SK-N-SH (cell line): Measurements from ENCODE around the gene ARAP2. TPM values are rescaled to one million over a fixed set of nuclear protein-coding genes. Genes with fewer than 3 reads are reported as not detected.

ENCODE experiments used
- CTCF ChIA-PET: fragments of 300-600, 350-600 bp; formaldehyde crosslinking; extraction: SDS; loops from one replicate; lab custom pipeline; 2021; lab: Yijun Ruan, JAX
- POLR2A ChIA-PET: fragments of 350-600 bp; sonication (Branson Sonifier 250); formaldehyde crosslinking; extraction: SDS; loops from one replicate; lab custom pipeline; 2020; ENCODE audit warnings: antibody characterized with exemption, inconsistent platforms; lab: Yijun Ruan, JAX
- DNase-seq: peaks from one replicate; pipeline ENCODE4 v3.0.0; 2012
- H2AFZ ChIP-seq: fragments of 200-600 bp; sonication (generic); 2 replicates; pipeline ENCODE4 v1.8.1; 2016; ENCODE audit warnings: antibody characterized with exemption, mild to moderate bottlenecking, low read depth
- H3F3A ChIP-seq: fragments of 200-600 bp; sonication (generic); replicated peaks from 2 replicates; pipeline ENCODE3; 2016; ENCODE audit warnings: antibody characterized with exemption, mild to moderate bottlenecking; ENCODE audit not compliant: insufficient read depth
- H3K27ac ChIP-seq, 2 experiments: fragments of 200-500 bp in 1 of 2; fragments of 200-600 bp in 1 of 2; sonication (Bioruptor generic) in 1 of 2; sonication (generic), shearing (Covaris generic) in 1 of 2; 2 replicates each; pipeline versions ENCODE4 v1.5.1 to v1.6.1; 2014 to 2016; ENCODE audit warnings: low read depth in 2 of 2, inconsistent platforms in 1 of 2, low read length in 1 of 2, mild to moderate bottlenecking in 1 of 2, mixed read lengths in 1 of 2
- H3K27me3 ChIP-seq: fragments of 200-600 bp; sonication (generic), shearing (Covaris generic); 2 replicates; pipeline ENCODE4 v1.6.1; 2016; ENCODE audit warnings: mixed run types; ENCODE audit not compliant: insufficient read depth
- H3K36me3 ChIP-seq, 2 experiments: fragments of 200-500 bp in 1 of 2; fragments of 200-600 bp in 1 of 2; sonication (Bioruptor generic) in 1 of 2; sonication (generic) in 1 of 2; replicated peaks in 1 of 2; 2 replicates each; pipeline versions ENCODE3 to v1.5.1; 2014 to 2016; ENCODE audit warnings: low read length in 1 of 2, mild to moderate bottlenecking in 1 of 2; ENCODE audit not compliant: insufficient read depth in 2 of 2, control insufficient read depth in 1 of 2
- H3K4me1 ChIP-seq, 2 experiments: fragments of 200-500 bp in 1 of 2; fragments of 200-600 bp in 1 of 2; sonication (Bioruptor generic) in 1 of 2; sonication (generic), shearing (Covaris generic) in 1 of 2; 2 replicates each; pipeline versions ENCODE4 v1.5.1 to v1.6.1; 2014 to 2016; ENCODE audit warnings: low read depth in 1 of 2, low read length in 1 of 2, mixed run types in 1 of 2; ENCODE audit not compliant: insufficient read depth in 2 of 2, control insufficient read depth in 1 of 2
- H3K4me2 ChIP-seq: fragments of 200-600 bp; sonication (generic), shearing (Covaris generic); 2 replicates; pipeline ENCODE4 v1.6.1; 2017; ENCODE audit warnings: mixed run types
- H3K4me3 ChIP-seq, 2 experiments: fragments of 200-500 bp in 1 of 2; fragments of 200-600 bp in 1 of 2; sonication (Bioruptor generic) in 1 of 2; sonication (generic), shearing (Covaris generic) in 1 of 2; 2 replicates each; pipeline versions ENCODE4 v1.5.1 to v1.8.1; 2014 to 2016; ENCODE audit warnings: low read depth in 2 of 2, inconsistent platforms in 1 of 2, low read length in 1 of 2, mild to moderate bottlenecking in 1 of 2, mixed read lengths in 1 of 2, moderate library complexity in 1 of 2
- H3K79me2 ChIP-seq: fragments of 200-600 bp; sonication (generic); 2 replicates; pipeline ENCODE4 v1.8.1; 2017; ENCODE audit warnings: mild to moderate bottlenecking; ENCODE audit not compliant: insufficient read depth
- H3K9ac ChIP-seq: fragments of 200-600 bp; sonication (generic); 2 replicates; pipeline ENCODE4 v1.6.1; 2017; ENCODE audit warnings: mixed run types
- H3K9me2 ChIP-seq: fragments of 200-600 bp; sonication (generic); 2 replicates; pipeline ENCODE4 v1.6.1; 2017; ENCODE audit warnings: mixed run types
- H3K9me3 ChIP-seq: fragments of 200-600 bp; sonication (generic); 2 replicates; pipeline ENCODE4 v1.6.1; 2017; ENCODE audit warnings: mixed run types, mild to moderate bottlenecking, moderate library complexity
- H4K20me1 ChIP-seq: fragments of 200-600 bp; sonication (generic); 2 replicates; pipeline ENCODE4 v1.6.1; 2017; ENCODE audit warnings: mild to moderate bottlenecking, mixed run types; ENCODE audit not compliant: insufficient read depth
- ELF1 ChIP-seq: IDR thresholded peaks from 2 replicates; pipeline ENCODE4 v1.4.0; 2012
- EP300 ChIP-seq, 2 experiments: IDR thresholded peaks; 2 replicates each; pipeline versions ENCODE4 v1.4.0 to v1.6.1; 2012; ENCODE audit warnings: borderline replicate concordance in 1 of 2, low read depth in 1 of 2, low read length in 1 of 2
- FOSL2 ChIP-seq: IDR thresholded peaks from 2 replicates; pipeline ENCODE4 v1.4.0; 2012; ENCODE audit warnings: low read depth, mild to moderate bottlenecking, moderate library complexity, borderline replicate concordance
- FOXJ3 ChIP-seq: sonication (generic); formaldehyde crosslinking; IDR thresholded peaks from 2 replicates; pipeline ENCODE4 v1.5.1; 2020; ENCODE audit warnings: mild to moderate bottlenecking, missing genetic modification reagents
- FOXM1 ChIP-seq: IDR thresholded peaks from 2 replicates; pipeline ENCODE4 v1.4.0; 2012; ENCODE audit warnings: low read depth, mild to moderate bottlenecking
- MXI1 ChIP-seq: IDR thresholded peaks from 2 replicates; pipeline ENCODE4 v1.6.1; 2012; ENCODE audit warnings: mild to moderate bottlenecking, low read depth, low read length, improper control_type of control experiment
- NFIC ChIP-seq: IDR thresholded peaks from 2 replicates; pipeline ENCODE4 v1.4.0; 2012; ENCODE audit warnings: borderline replicate concordance
- PBX3 ChIP-seq: IDR thresholded peaks from 2 replicates; pipeline ENCODE4; 2012
- POLR2AphosphoS5 ChIP-seq: IDR thresholded peaks from 2 replicates; pipeline ENCODE4 v1.6.1; 2012; ENCODE audit warnings: low read depth, low read length
- RAD21 ChIP-seq: IDR thresholded peaks from 2 replicates; pipeline ENCODE4 v1.6.1; 2012; ENCODE audit warnings: mild to moderate bottlenecking, low read length
- RCOR1 ChIP-seq: fragments of 150-350 bp; IDR thresholded peaks from 2 replicates; pipeline ENCODE4 v1.6.1; 2017; ENCODE audit warnings: antibody characterized with exemption, low read length
- SIN3A ChIP-seq: IDR thresholded peaks from 2 replicates; pipeline ENCODE4 v1.6.1; 2012; ENCODE audit warnings: low read depth, mild to moderate bottlenecking, low read length, moderate library complexity, borderline replicate concordance
- YY1 ChIP-seq: IDR thresholded peaks from 2 replicates; pipeline ENCODE4 v1.4.0; 2012; ENCODE audit warnings: low read depth, mild to moderate bottlenecking
- WGBS: methylation state at CpG from one replicate; pipeline ENCODE4 v1.1.6; 2017; ENCODE audit warnings: low lambda C conversion rate; 5-methylcytosine and 5-hydroxymethylcytosine counted together
- polyA plus RNA-seq, 3 experiments: library from polyadenylated mRNA; depleted of rRNA; stranded (reverse); fragments of >200 nt; gene quantifications; 2 replicates each; pipeline ENCODE4 v1.2.3, GENCODE V29; 2012
- TF ChIP-seq, protein P1 (sequence below): fragments of 200-600 bp; sonication (generic); IDR thresholded peaks from 2 replicates; pipeline ENCODE4 v1.6.1; 2017; ENCODE audit warnings: antibody characterized with exemption, mild to moderate bottlenecking, moderate library complexity
- TF ChIP-seq, protein P2 (sequence below): IDR thresholded peaks from 2 replicates; pipeline ENCODE4 v1.4.0; 2012; ENCODE audit warnings: low read depth
- TF ChIP-seq, protein P3 (sequence below): fragments of 150-350 bp; IDR thresholded peaks from 2 replicates; pipeline ENCODE4 v1.6.1; 2017; ENCODE audit warnings: antibody characterized with exemption, low read length, low read depth, borderline replicate concordance

The ARAP2 gene
- polyA plus RNA-seq, 1 of the 3 experiments (the other 2 are of a cell fraction), result not detected

GRCh38 chr4:36024901-36025660, 219.2 kb downstream of the ARAP2 start (continued):
- TF ChIP-seq, protein P1, sequence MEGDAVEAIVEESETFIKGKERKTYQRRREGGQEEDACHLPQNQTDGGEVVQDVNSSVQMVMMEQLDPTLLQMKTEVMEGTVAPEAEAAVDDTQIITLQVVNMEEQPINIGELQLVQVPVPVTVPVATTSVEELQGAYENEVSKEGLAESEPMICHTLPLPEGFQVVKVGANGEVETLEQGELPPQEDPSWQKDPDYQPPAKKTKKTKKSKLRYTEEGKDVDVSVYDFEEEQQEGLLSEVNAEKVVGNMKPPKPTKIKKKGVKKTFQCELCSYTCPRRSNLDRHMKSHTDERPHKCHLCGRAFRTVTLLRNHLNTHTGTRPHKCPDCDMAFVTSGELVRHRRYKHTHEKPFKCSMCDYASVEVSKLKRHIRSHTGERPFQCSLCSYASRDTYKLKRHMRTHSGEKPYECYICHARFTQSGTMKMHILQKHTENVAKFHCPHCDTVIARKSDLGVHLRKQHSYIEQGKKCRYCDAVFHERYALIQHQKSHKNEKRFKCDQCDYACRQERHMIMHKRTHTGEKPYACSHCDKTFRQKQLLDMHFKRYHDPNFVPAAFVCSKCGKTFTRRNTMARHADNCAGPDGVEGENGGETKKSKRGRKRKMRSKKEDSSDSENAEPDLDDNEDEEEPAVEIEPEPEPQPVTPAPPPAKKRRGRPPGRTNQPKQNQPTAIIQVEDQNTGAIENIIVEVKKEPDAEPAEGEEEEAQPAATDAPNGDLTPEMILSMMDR, result no peak
- no peak for TF ChIP-seq FOXJ3 (CRISPR knock-in tag)
- TF ChIP-seq YY1, result no peak

- H3K4me2 ChIP-seq, result no peak overlapping the region
- H3K4me3 ChIP-seq, result no peak overlapping the region
- 1% methylated on average over 3 of the region's 3 CpGs for WGBS
- no peaks in the 10 kb centered on the region for H3K9me3 ChIP-seq
- no peaks in the 10 kb centered on the region for H3K9me2 ChIP-seq
- no peaks in the 10 kb centered on the region for H3K79me2 ChIP-seq
- no peak overlapping the region for H2AFZ ChIP-seq
- CTCF ChIA-PET, result no interaction called here
- H3K27me3 ChIP-seq, result no peaks in the 10 kb centered on the region
- POLR2A ChIA-PET, result no interaction called here
- no peak for DNase-seq
- no peak overlapping the region for H3K27ac ChIP-seq
- no peaks in the 10 kb centered on the region for H3K36me3 ChIP-seq
- H3K4me1 ChIP-seq, result no peaks in the 10 kb centered on the region
- H3K9ac ChIP-seq, result no peak overlapping the region
- H3F3A ChIP-seq, result no peaks in the 10 kb centered on the region
- H4K20me1 ChIP-seq, result no peaks in the 10 kb centered on the region
- TF ChIP-seq NFIC (no peak), PBX3 (no peak), POLR2AphosphoS5 (no peak), FOSL2 (no peak), EP300 (IDR thresholded peaks at IDR 0.05; ENCODE audit: borderline replicate concordance in 1 of 2, low read depth in 1 of 2, low read length in 1 of 2) (no peak), RCOR1 (no peak), SIN3A (no peak), FOXM1 (no peak), RAD21 (no peak), MXI1 (no peak), ELF1 (no peak)
- TF ChIP-seq, protein P1, result no peak
- TF ChIP-seq, protein P2, sequence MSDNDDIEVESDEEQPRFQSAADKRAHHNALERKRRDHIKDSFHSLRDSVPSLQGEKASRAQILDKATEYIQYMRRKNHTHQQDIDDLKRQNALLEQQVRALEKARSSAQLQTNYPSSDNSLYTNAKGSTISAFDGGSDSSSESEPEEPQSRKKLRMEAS, result no peak
- TF ChIP-seq, protein P3, sequence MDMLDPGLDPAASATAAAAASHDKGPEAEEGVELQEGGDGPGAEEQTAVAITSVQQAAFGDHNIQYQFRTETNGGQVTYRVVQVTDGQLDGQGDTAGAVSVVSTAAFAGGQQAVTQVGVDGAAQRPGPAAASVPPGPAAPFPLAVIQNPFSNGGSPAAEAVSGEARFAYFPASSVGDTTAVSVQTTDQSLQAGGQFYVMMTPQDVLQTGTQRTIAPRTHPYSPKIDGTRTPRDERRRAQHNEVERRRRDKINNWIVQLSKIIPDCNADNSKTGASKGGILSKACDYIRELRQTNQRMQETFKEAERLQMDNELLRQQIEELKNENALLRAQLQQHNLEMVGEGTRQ, result no peak
Observed at GRCh38 chr4:36020351-36020750, 224.0 kb downstream of the ARAP2 start.
